Prostate gland (tissue), 2 donors: Measurements from ENCODE around the gene SLC38A3. TPM values are rescaled to one million over a fixed set of nuclear protein-coding genes. Genes with fewer than 3 reads are reported as not detected.

Experiments
- DNase-seq: peaks from one replicate; pipeline ENCODE4 v3.0.0-alpha.2; 2019; ENCODE audit warnings: low spot score
- H3K27ac ChIP-seq, 2 donors: fragments of 200-600 bp; sonication (generic); 2 replicates each; pipeline ENCODE4 v1.5.1; 2017 to 2019
- H3K27me3 ChIP-seq: fragments of 200-600 bp; sonication (generic); replicated peaks from 2 replicates; pipeline ENCODE4 v1.5.1; 2019; ENCODE audit not compliant: insufficient read depth
- H3K36me3 ChIP-seq, 2 donors: fragments of 200-600 bp; sonication (generic); 1 replicate in 1 of 2; 2 replicates in 1 of 2; pipeline versions ENCODE4 v1.5.1 to v1.8.1; 2017 to 2019
- H3K4me1 ChIP-seq: fragments of 200-600 bp; sonication (generic); replicated peaks from 2 replicates; pipeline ENCODE4 v1.5.1; 2019
- H3K4me3 ChIP-seq, 2 donors: fragments of 200-600 bp; sonication (generic); 2 replicates each; pipeline ENCODE4 v1.5.1; 2017 to 2019
- H3K9me3 ChIP-seq: fragments of 200-600 bp; sonication (generic); 2 replicates; pipeline ENCODE4 v1.5.1; 2017
- CTCF ChIP-seq, 4 experiments: fragments of 200-600 bp in 2 of 4; fragments of 450-650 bp in 2 of 4; sonication (generic) in 2 of 4; IDR thresholded peaks; 1 replicate in 3 of 4; 2 replicates in 1 of 4; pipeline ENCODE4 v1.5.1; 2016 to 2019; ENCODE audit warnings: antibody characterized with exemption in 4 of 4, mild to moderate bottlenecking in 2 of 4, moderate library complexity in 2 of 4
- POLR2A ChIP-seq: fragments of 450-650 bp; IDR thresholded peaks from one replicate; pipeline ENCODE4 v1.6.1; 2016; ENCODE audit warnings: antibody characterized with exemption, mild to moderate bottlenecking
- POLR2AphosphoS5 ChIP-seq: sonication (generic); formaldehyde crosslinking; IDR thresholded peaks from one replicate; pipeline ENCODE4 v1.6.1; 2017; ENCODE audit warnings: antibody characterized with exemption
- WGBS: methylation state at CpG from one replicate; pipeline ENCODE4 v1.1.5; 2018; 5-methylcytosine and 5-hydroxymethylcytosine counted together
- intact Hi-C: fragments of 100-400 bp; cut with DNase I; formaldehyde crosslinking; loops from one replicate; pipeline ENCODE4 v1.14.2; 2022
- total RNA-seq, 2 donors: library from RNA; depleted of rRNA; stranded (reverse); fragments of >200 nt; gene quantifications; one replicate each; pipeline ENCODE4 v1.1.0, GENCODE V29; 2016

Gene SLC38A3
- total RNA-seq, 2 donors from 2014 or later, result 0.41 to 4.0 TPM

- WGBS, result 86% methylated on average over 3 of the region's 3 CpGs
- Histone ChIP-seq H3K36me3 (no peaks in the 10 kb centered on the region), H3K27me3 (no peaks in the 10 kb centered on the region), H3K4me1 (no peaks in the 10 kb centered on the region), H3K4me3 (no peak overlapping the region), H3K27ac (no peak overlapping the region), H3K9me3 (no peaks in the 10 kb centered on the region)
- no peak for DNase-seq
- no peak for TF ChIP-seq POLR2AphosphoS5
- no peak for TF ChIP-seq CTCF (IDR thresholded peaks at IDR 0.05)
- no peak for TF ChIP-seq POLR2A
- intact Hi-C loops, result no loop called here
Observed at GRCh38 chr3:50229490-50229889, 24.4 kb downstream of the SLC38A3 start.

- Histone ChIP-seq H3K27ac (no peak overlapping the region), H3K36me3 (no peaks in the 10 kb centered on the region), H3K27me3 (no peaks in the 10 kb centered on the region), H3K4me3 (no peak overlapping the region), H3K9me3 (no peaks in the 10 kb centered on the region), H3K4me1 (no peaks in the 10 kb centered on the region)
- intact Hi-C loops, result no loop called here
- TF ChIP-seq POLR2AphosphoS5 (no peak), POLR2A (no peak), CTCF (IDR thresholded peaks at IDR 0.05) (no peak)
- 92% methylated on average over 8 of the region's 8 CpGs for WGBS
- no peak for DNase-seq
Observed at GRCh38 chr3:50230104-50230793, 25.2 kb downstream of the SLC38A3 start.

- Histone ChIP-seq H3K27ac (no peak overlapping the region), H3K4me1 (no peaks in the 10 kb centered on the region), H3K9me3 (no peaks in the 10 kb centered on the region), H3K4me3 (no peak overlapping the region), H3K27me3 (no peaks in the 10 kb centered on the region), H3K36me3 (no peaks in the 10 kb centered on the region)
- DNase-seq, result no peak
- 81% methylated on average over 4 of the region's 4 CpGs for WGBS
- intact Hi-C loops, result no loop called here
- TF ChIP-seq POLR2AphosphoS5, result no peak
- no peak for TF ChIP-seq CTCF (IDR thresholded peaks at IDR 0.05)
- TF ChIP-seq POLR2A, result no peak
Observed at GRCh38 chr3:50230794-50231125, 25.7 kb downstream of the SLC38A3 start.

GRCh38 chr3:50231581-50231980 is 26.5 kb downstream of the SLC38A3 start:
- no peak overlapping the region for H3K4me3 ChIP-seq
- TF ChIP-seq CTCF (IDR thresholded peaks at IDR 0.05), result no peak
- no peak for TF ChIP-seq POLR2A
- TF ChIP-seq POLR2AphosphoS5, result no peak
- DNase-seq, result no peak
- intact Hi-C loops, result no loop called here
- no peaks in the 10 kb centered on the region for H3K9me3 ChIP-seq
- no peak overlapping the region for H3K27ac ChIP-seq
- WGBS, result 71% methylated on average over 5 of the region's 5 CpGs
- H3K36me3 ChIP-seq, result no peaks in the 10 kb centered on the region
- no peaks in the 10 kb centered on the region for H3K4me1 ChIP-seq
- H3K27me3 ChIP-seq, result no peaks in the 10 kb centered on the region

GRCh38 chr3:50232303-50232702 is 27.2 kb downstream of the SLC38A3 start:
- TF ChIP-seq POLR2A (no peak), POLR2AphosphoS5 (no peak), CTCF (IDR thresholded peaks at IDR 0.05) (no peak)
- no peak for DNase-seq
- Histone ChIP-seq H3K4me3 (no peak overlapping the region), H3K27me3 (no peaks in the 10 kb centered on the region), H3K27ac (no peak overlapping the region), H3K9me3 (no peaks in the 10 kb centered on the region), H3K4me1 (no peaks in the 10 kb centered on the region), H3K36me3 (no peaks in the 10 kb centered on the region)
- WGBS, result 77% methylated on average over 3 of the region's 3 CpGs
- intact Hi-C loops, result no loop called here
